ENCODE results near the gene GSG1L.

GSG1L gene

DNA sequence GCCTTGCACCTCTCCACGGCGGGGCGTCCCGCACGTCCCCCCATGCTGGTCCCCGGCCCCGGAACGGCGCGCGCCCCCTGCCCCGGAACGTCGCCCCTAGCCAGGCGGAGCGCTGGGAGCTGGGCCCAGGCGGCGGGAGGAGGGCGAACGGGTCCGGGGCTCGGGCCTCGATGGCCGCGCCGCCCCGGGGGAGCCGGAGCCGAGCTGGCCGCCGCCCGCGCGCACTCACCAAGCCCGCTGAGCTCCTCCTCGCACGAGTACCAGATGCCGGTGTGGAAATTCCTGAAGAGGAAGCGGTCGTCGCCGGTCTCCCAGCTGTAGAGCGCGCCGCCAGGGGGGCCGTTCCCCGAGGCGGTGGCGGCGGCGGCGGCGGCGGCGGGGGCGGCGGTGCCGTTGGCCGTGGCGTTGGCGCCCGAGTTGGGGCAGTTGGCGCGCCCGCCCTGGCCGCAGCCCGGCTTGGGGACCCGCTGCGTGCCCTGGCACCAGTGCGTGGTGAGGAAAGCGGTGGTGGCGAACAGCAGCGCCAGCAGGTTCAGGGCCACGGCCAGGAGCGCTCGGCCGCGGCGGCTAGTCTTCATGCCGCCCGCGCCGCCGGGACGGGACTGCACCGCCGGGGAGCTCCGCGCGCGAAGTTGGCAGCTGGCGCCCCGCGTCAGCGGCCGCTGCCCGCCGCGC, 530 bp downstream of the GSG1L start:
- no peak for DNase-seq (ENCODE audit: low spot score)

DNA sequence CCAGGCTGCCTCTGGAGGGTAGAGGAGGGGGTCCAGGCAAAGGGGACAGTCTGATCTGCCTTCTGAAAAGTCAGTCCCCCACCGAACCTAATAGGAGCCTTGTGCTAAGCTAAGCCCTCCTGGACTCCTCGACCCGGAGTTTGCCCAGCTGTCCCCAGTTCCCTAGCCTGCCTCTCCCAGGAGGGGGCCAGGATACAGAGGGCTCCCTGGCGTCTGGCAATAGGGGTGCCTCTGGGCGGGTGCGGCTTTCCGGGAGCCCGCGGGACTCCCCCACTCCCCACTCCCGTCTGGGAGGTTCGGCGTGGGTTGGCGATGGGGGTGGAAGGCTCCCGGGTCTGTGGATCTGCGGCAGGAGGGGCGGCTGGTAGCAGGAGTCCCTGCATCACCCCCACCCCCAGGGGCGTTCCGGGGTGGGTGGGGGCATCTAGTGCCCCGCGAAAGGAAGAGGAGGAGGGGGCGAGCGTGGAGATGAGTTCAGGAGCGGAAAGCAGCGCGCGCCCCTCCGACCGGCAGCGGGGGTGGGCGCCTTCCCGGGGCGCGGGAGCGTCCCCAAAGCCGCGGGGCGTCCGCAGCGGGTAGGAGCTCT, 1.2 kb downstream of the GSG1L start:
- DNase-seq (ENCODE audit: low spot score): no peak

DNA sequence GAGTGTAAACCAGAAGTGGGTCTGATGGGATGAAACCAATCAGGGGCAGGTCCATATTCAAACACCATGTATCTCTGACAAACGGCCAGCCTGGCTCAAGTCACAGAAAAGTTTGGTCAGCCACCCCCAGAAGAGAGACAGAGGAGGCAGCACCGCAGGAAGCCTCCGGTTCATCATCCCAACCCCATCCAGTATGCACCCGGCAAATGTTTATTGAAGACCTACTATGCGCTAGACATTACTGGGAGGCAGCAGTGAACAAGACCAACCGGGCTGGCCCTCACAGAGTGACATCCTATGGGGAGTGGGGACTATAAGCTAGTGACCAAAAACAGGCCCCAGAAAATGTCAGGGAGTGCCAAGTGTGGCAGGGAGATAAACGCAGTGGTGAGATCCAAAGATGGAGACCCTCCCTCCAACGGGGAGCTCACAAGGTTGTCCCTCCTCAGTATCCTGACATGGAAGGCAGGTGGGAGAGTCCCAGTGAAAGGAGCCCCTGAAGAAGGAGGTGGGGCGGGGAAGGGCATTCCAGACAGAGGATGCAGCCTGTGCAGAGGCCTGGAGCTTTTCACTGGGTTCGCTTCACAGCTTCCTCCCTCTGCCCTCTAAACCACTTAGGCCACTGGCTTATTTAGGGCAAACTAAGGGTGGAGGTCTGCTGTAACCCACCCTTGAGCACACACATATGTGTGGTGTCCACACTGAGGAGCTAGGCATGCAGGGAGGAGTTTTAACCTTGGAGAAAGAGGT, 2.0 kb downstream of the GSG1L start:
- DNase-seq (ENCODE audit: low spot score): no peak

DNA sequence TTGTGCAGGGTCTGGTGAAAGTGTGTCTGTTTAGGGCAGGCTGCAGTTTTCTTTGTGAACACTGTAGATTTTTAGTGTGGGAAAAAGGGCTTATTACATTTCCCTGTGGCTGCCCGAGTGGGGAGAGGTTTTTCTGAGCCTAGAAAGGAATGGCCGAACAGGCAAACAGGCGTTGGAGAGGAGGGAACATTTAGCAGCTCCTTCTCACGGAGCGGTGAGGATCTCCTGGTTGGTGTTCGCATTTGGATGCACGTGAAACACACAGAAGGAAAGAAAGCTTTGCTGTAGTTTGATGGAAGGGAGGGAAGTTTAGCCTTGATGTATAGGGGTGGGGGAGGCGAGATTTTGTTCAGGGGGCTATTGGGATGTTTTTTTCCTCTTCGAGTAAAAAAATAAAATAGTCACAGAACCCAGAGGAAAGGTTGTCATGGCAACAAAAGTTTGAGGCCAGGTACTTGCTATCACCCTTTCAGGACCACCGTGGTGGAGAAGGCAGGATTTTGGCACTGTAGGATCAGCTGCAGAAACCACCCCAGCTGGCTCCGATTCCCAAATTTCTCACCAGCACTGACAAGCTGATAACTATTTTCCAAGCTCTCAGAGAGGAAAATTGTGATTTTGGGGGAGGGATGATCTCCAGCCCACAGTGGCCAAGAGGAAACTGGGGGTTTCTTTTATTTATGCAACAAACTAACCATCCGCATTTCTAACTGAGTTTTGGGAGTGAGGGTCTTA, 3.5 kb downstream of the GSG1L start:
- no peak for DNase-seq (ENCODE audit: low spot score)

DNA sequence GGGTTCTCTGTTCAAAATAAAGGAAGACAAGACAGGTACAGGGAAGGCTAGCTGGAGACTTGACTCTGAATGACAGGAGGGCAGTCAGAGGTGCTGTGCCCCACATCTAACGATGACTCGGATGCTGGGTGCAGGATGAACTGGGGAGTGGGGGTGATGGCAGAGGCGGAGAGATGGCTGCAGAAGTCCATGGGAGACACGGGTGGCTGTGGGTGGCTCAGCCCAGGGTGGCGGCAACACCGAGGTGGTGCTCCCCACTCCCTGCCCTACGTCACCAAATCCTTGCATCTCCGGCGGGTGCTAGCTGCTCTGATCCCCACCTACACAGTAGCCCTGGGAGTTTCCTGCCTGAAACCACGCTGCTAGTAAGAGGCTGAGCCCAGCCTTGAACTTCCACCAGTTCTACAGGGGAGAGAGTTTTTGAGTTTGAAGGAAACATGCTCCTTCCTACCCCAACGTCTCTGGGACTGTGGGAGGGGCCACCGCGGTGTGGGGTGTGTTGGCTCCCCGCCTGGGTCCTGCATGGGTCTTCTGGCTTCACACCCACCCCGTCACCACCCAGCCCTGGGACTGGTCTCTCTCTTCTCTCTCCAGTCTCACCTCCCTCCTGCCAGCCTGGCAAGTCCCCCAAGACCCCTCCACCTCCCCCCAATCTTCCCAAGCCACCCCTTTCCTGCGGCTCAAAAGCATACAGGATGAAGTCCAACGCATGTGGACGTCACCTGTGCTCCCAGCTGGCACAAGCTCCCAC, 4.5 kb downstream of the GSG1L start:
- DNase-seq (ENCODE audit: low spot score): no peak

DNA sequence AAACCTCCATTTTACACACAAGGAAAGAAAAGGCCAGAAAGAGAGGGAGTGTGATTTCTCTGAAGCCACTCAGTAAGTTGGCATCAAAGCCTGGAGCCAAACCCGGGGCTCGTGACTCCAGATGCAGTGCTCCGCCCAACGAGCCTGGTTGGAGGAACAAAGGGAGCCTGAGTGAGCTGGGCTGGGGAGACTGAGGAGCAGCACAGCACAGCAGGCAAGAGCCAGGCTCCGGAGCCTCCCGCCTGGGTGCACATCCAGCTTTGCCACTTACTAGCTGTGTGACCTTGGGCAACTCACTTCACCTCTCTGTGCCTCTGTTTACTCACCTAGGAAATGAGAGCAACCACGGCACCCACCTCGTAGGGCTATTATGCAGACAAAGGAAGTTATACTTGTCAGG, 5.6 kb downstream of the GSG1L start:
- DNase-seq (ENCODE audit: low spot score): no peak

DNA sequence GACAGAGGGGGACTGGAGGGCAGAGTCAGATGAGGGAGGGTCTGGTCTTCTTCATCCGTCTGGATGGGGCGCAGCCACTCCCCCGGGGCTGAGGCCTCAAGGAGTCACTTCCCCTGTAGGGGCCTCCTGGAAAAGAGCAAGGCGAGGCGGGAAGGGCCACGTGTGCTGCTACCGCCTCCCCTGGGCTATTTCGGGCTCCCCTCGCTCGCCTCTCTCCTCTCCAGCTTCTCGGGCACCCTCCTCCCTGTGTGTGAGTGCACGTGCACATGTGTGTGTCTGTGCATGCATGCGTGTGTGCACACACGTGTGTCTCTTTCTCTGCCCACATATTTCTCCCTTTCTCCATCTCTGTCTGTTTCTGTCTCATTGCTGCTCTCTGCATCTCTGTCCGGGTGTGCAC, 10.1 kb downstream of the GSG1L start:
- no peak for DNase-seq (ENCODE audit: low spot score)

DNA sequence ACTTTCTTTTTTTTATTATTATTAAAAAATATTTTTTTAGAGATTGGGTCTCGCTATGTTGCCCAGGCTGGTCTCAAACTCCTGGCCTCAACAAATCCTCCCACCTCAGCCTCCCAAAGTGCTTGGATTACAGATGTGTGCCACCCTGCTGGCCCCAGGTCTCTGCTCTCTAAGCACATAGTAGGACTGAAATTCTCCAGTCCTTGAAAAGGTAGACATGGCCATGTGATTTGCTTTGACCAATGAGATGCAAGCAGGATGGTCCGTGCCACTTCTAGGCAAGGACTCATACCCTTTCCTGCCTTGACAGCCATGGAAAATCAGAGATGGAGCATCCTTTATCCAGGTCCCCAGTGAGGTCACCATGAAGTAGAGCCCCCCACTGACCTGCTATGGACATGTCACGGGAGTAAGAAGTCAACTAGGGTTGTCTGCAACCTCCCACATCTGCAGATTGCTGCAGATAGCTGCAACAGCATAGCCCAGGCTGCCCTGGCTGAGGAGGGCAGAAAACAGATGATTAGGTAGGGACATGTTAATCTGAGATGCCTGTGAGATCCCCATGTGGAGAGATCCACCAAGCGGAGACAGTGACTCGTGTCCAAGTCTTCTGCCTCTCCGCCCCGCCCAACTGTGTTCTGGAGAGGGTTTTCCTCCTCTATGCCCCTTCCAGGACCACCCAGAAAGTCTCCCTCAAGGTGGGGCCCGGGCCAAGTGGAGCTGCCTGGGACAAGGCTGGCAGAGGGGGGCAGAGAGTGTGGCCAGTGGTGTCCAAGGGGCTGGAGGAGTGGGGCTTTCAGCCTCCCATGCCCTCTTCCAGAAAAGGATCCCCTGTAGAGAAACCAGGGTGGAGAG, 11.0 kb downstream of the GSG1L start:
- DNase-seq (ENCODE audit: low spot score): no peak

DNA sequence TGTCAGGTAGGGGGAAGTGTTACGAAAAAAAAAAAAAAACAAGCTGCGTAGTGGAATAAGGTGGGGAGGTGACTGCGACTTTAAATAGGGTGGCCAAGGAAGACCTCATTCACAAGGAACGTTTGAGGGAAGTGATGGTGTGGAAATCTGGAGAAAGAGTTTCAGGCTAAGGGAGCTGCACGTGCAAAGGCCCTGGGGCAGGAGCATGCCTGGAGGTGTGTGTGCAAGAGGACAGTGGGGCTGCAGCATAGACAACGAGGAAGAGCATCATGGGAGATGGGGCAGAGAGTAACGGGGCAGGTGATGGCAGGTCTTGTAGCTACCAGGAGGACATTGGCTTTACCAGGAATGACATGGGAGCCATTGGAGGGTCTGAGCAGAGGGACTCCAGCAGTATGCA, 12.0 kb downstream of the GSG1L start:
- DNase-seq (ENCODE audit: low spot score): no peak

DNA sequence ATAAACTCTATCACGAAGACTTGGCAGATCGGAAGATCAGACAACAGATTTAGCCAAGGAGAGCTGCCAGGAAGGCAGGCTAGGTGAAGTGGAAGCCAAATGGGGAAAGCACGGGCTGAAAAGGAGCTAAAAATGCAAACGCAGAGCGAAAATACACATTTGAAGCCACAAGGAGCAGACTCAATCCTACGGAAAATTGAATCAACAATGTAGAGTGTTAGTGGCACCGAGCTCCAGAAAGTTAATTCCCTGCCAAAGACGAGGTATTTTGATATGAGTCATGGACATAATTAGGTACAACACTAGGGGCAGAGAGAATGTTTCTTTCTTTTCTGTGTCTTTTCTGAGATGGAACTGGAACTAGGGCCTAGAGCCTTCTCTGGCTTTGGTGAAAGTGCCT, 20.7 kb downstream of the GSG1L start:
- DNase-seq (ENCODE audit: low spot score): peak; percentile 56

DNA sequence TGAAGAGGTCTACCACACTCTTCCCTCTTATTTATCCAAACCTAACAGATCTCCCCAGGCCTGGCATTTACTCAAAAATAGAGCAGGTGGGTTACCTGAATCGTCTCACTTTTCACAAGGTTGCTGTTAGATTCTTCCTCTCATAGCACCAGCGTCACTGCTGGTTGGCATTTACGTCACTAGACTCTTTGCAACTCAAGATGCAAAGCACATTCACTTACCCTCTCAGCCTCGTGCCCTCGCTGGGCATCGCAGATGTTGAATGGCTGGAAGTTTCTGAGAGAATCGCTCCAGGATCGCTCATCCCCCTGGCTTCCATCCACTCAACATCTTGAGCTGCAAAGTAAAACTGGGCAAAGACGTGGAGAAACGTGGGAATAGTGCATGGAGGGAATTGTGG, 21.9 kb downstream of the GSG1L start:
- DNase-seq (ENCODE audit: low spot score): no peak

DNA sequence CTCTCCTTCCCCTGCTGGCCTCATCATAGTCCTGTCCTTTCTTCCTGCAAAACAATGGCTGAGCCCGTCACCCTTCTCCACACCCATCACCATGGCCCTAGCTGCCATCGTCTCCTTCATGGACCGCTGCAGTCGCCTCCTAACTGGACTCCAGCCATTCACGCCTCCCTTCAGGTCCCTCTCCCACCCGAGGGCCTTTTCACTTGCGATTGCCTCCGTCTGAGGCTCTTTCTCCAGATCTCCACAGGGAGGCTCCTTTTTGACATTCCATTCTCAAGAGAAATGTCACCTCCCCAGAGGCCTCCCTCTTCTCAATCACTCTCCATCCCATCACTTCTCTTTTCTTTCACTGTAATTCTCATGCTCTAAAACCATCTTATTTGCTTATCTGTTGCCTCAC, 23.5 kb downstream of the GSG1L start:
- no peak for DNase-seq (ENCODE audit: low spot score)

DNA sequence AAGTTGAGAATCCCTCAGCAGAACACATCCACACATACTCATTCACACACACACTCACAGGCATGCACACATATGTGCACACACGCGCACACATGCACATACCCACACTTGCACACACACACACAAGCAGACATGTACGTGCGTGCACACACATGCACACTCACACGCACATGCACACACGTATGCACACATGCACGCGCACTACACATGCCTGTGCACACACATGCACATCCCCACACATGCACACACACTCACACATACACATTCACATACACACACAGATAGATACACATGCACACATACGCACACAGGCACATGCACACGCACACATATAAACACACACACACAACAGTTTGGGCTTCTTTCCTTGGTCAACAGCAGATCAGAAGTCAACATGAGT, 24.0 kb downstream of the GSG1L start:
- no peak for DNase-seq (ENCODE audit: low spot score)

DNA sequence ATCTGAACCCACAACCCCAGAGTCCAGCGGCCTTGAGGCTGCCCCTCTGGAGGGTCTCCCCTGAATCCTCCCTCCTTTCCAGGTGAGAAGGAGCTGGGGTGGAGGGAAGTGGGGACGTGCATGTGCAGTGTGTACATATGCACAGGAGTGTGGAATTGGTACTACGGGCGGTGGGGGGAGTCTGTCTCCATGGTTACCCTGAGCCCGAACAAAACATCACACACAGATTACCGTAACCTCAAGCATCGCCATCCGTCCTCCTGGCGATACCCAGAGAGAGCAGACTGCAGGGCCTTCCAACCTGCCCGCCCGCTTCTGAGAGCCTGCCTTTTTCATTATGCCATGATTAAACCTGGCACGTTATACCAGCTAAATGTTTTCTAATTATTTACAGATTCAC, 25.1 kb downstream of the GSG1L start:
- no peak for DNase-seq (ENCODE audit: low spot score)

DNA sequence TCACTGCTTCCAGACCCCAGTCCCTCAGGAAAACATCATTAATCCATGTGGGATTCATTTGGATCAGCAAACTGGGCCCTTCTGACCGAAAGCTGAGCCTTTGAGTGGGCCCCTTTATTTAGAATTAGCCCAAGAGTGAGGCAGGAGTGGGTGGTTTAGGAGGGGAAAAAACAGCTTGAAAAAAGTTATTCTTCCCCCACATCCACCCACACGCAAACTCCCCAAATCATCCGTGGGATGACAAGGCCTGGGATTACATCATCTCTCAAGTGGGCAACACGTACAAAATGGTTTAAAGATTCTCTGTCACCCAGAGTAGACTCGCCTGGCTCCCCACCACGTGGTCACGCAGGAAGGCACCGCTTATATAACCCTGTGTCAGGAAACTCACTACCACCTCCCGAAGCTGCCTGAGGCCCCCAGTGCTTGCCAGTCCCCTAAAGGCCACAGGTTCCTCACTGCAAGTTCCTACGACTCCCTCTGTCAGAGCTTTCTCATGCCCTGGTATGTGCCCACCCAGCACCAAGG, 27.6 kb downstream of the GSG1L start:
- DNase-seq (ENCODE audit: low spot score): no peak

DNA sequence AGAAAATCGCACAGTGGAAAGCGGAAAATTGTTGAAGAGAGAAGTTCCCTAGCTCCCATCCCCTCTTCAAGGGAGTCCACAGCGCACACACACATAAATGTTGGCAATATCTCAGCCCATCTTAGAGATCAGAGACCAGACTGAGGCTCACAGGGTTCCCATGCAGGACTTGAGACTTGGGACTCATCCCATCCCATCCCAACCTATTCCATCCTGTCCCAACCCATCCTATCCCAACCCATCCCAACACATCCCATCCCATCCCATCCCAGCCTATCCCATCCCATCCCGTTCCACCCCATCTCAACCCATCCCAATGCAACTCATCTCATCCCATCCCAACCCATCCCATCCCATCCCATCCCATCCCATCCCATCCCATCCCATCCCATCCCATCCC, 29.6 kb downstream of the GSG1L start:
- no peak for DNase-seq (ENCODE audit: low spot score)

DNA sequence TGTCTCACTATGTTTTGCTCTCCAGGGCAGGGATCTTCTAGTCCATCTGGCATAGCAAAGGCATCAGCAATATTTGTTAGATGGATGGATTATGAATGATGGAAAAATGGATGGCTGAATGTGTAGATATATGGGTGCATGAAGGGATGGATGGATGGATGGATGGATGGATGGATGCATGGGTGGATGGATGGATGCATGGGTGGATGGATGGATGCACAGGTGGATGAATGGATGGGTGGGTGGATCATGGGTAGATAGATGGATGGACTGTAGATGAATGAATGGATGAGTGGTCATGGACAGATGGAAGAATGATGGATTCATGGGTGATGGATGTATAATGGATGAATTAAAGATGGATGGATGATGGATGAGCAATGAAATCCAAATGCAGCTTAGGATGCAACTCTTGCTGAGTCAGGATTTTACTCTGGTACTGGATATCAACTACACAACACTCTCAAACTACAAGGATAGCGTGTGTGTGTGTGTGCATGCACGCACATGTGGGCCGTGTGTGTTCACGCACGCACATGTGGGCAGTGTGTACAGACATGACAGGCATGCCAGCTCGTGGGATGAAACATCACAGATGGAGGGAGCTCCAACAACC, 34.0 kb downstream of the GSG1L start:
- no peak for DNase-seq (ENCODE audit: low spot score)

DNA sequence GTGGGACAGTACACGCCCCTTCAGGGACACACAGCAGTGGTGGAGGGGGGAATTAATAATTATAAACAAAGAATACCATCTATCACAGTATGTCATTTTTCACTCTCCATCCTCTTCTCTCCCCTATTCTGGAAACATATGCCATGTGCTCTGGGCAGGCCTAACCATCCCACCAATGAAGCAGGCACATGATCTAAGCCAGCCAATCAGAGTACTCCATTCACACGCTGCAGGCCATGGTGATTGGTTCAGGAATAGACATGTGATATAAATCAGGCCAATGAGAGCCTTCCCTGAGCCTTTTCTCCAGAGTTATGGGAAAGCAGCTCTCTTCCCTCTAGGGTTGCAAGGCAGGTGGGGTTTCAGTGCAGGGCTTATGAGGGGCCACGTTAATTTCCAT, 36.5 kb downstream of the GSG1L start:
- DNase-seq (ENCODE audit: low spot score): no peak

DNA sequence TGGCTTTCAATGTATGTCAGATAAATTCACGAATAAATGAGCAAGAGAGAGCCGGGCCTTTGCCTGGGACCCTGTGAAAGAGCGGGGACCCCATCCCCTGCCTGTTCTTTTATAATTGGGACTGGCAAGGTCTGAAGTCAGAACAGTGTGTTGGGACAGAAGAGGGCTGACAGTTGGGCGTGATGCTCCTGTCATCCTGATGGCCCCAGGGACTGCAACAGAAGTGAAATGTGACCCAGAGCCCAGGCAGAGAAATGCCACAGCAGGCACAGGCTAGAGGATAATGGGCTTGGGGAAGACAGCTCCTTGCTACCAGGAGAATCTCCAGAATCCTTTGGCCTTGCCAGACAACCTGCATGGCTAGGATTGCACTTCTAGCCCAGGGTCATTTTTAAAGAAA, 37.9 kb downstream of the GSG1L start:
- DNase-seq (ENCODE audit: low spot score): no peak

DNA sequence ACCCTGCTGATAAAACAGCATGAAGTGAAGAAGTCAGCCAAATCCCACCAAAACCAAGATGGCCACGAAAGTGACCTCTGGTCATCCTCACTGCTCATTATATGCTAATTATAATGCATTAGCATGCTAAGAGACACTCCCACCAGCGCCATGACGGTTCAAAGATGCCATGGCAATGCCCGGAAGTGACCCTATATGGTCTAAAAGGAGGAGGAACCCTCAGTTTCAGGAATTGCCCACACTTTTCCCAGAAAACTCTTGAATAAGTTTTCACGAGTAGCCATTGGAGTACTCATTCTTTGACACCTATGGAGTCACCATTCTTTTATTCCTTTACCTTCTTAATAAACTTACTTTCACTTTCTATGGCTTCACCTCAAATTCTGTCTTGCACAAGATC, 44.3 kb downstream of the GSG1L start:
- no peak for DNase-seq (ENCODE audit: low spot score)

DNA sequence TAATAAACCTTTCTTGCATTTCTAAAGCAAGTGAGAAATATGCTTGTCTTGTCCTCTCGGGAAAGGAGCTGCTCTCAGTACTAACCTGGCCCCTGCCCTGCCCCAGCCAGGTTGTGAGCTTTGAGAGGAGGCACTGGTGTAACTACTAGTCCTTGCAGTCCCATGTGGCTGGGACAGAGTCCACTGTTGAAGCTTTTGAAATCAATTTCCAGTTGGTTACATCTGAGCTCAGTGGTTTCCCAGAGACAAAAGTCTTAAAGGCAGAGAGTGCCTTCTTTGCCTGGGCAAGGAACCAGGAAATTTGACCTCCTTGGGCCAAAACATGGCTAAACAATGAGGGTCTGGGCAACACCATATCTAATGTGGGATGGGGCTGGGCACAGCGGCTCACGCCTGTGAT, 48.7 kb downstream of the GSG1L start:
- no peak for DNase-seq (ENCODE audit: low spot score)

Measured in AG08396 (cell line).